Embryonic facial prominence (tissue), 1 donor: ENCODE results near the gene LNP1.
"Not testable (repeated sequence)": the region's sequence is repeated elsewhere in the genome, so short reads cannot be mapped to it uniquely, and the experiment has no call there.

ENCODE experiments used
- DNase-seq: peaks from one replicate; pipeline ENCODE4 v3.0.0-alpha.2; 2016; ENCODE audit errors: extremely low spot score

Gene LNP1

GRCh38 chr3:100429187-100429716 is 27.9 kb downstream of the LNP1 start:
- no peak for DNase-seq

GRCh38 chr3:100436951-100437350 is 35.6 kb downstream of the LNP1 start:
- no peak for DNase-seq

DNA sequence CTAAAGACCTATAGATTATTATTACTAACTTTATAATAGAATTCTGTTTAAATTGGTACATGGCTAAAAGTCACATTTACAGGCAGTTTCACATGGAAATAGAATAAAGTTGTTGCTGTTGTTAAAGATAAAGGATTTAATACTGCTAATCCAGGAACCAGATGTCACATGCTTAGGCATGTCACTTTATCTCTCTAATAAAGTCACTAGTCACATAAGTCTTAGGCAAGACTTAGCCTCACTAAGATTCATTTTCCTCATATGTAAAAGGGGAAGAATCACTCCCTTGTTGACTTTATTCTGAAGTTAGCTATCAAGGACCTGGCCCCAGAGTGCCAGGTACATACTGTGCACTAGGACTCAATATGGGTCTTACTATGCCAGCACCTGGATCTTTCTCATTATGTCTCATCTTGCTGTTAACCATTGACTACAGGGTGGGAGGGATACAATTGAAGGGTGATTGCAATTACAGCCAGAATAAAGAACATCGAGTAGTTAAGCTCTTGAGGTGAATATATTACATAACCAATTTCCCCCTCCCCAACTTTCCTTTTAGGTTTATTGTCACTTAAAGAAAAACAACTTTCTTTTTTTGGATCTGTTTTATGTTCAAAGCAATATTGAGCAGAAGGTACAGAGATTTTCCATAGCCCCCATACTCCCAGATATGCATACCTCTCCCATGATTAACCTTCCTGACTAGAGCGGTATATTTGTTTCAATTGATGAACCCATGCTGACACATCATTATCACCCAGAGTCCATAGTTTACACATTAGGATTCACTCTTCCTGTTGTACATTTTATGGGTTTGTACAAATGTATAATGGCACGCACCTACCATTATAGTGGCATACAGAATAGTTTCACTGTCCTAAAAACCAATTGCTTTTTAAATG is 36.6 kb downstream of the LNP1 start:
- no peak for DNase-seq

DNA sequence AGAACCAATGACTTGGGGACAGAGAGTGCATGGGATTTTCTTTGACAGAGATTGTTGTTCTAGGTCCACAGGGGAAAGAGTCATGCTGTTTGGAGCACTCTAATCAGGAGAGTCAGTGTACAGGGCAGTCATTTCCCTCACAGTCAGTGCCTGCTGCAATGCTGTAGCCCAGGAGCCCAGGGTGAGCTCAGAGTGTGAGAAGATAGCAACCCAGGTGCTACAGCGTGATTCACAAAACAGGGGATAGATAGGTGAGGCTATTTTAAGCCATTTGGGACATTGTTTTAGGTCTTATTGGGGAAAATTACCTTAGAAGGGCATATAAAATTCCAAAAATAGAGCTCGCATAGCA is 37.3 kb downstream of the LNP1 start:
- no peak for DNase-seq

- no peak for DNase-seq
These were observed 39.6 kb downstream of the LNP1 start for GRCh38 chr3:100440895-100441294.

DNA sequence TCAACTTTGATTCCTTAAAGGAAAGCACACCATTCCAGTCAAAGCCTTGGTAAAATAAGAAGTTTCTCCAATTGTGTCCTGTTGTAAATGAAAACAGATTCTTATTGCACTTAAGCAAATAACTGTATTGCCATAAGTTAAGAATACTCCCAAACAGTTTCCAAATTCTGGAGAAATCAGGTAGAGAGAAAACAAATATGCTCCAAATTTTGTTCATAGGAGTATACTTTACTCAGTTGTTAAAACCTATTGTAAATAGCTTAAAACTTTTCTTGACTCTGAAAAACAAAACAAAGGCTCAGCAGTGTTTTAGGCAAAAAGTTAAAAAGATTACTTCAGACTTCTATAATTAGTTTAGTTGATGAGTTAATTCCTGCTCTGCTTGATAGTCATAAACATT is 42.4 kb downstream of the LNP1 start:
- no peak for DNase-seq

DNA sequence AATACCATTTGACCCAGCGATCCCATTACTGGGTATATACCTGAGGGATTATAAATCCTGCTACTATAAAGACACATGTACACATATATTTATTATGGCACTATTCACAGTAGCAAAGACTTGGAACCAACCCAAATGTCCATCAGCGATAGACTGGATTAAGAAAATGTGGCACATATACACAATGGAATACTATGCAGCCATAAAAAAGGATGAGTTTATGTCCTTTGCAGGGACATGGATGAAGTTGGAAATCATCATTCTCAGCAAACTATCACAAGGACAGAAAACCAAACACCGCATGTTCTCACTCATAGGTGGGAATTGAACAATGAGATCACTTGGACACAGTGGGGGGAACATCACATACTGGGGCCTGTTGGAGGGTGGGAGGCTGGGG is 45.7 kb downstream of the LNP1 start:
- not testable (repeated sequence) for DNase-seq

DNA sequence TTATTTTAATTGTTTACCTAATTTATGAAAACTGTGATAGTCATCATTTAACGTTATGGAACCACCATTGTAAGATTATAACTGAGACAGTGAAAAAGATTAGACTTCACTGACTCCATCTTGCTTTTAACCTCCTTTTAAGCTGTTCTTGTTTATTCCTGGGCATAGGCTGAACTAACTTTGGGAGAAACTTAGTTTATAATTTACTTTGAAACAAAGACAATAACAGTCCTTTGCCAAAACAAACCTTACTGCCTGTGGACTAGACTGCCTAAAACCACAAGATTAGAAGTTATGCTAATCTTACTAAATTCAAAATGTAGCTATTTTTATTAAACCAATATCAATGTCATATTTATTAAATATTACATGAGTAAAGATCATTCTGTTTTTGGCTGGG is 46.7 kb downstream of the LNP1 start:
- no peak for DNase-seq

- no peak for DNase-seq
These were observed 47.9 kb downstream of the LNP1 start for GRCh38 chr3:100449214-100449613.

DNA sequence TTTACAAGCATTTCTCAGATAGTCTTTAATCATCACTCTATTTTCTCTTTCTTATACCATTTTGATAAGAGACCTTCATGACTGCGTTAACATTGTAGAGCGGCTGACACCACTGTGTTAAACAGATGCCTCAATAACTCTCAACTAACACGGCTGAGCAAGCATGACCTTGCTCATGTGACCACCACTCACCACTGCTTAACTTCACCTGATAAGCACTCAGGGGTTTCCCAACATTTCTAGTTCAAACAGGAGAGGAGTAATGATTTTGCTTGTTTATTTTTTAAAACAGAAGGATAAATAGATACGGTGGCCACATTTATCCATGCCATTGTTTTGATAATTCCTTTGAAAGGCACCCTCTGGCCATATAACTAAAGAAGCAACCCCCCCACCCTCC is 53.3 kb downstream of the LNP1 start:
- DNase-seq = no peak

- no peak for DNase-seq
These were observed 54.7 kb downstream of the LNP1 start for GRCh38 chr3:100455841-100456550.

GRCh38 chr3:100456745-100457144 is 55.4 kb downstream of the LNP1 start:
- no peak for DNase-seq

DNA sequence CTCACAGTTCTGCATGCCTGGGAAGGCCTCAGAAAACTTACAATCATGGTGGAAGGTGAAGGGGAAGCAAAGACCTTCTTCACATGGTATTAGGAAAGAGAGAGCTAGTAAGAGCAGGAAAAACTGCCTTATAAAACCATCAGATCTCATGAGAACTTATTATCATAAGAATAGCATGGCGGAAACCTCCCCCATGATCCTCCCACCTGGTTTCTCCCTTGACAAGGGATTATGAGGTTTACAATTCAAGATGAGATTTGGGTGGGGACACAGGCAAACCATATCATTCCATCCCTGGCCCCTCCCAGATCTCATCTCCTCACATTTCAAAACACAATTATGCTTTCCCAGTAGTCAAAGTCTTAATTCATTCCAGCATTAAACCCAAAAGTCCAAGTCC is 56.5 kb downstream of the LNP1 start:
- no peak for DNase-seq

DNA sequence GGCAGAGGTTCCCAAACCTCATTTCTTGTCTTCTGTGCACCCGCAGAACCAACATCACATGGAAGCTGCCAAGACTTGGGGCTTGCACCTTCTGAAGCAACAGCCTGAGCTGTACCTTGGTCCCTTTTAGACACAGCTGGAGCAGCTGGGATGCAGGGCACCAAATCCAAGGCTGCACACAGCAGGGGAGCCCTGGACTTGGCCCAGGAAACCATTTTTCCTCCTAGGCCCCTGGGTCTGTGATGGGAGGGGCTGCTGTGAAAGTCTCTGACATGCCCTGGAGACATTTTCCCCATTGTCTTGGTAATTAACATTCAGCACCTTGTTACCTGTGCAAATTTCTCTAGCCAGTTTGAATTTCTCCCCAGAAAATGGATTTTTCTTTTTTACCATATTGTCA is 57.5 kb downstream of the LNP1 start:
- DNase-seq = no peak

GRCh38 chr3:100463002-100463401 is 61.7 kb downstream of the LNP1 start:
- DNase-seq = no peak

GRCh38 chr3:100463646-100464155 is 62.4 kb downstream of the LNP1 start:
- no peak for DNase-seq

GRCh38 chr3:100465892-100466777 is 64.8 kb downstream of the LNP1 start:
- no peak for DNase-seq

DNA sequence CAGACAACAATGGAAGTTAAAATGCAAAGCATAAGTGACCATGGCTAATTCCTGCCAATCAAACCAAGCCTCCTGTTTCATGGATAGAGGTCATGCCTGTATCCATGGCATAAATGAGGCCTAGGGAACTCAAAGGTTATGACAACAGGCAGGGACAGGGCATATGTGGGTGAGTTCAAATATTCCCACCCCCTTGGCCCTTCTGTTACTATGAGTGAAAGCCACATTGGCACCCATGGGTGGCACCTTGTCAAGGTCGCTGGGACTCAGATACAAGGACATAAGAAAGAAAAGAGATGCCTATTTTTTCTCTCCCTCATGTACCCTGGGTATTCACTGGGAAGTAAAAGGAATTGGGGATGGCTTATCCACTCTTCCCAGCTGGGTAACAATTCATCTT is 65.8 kb downstream of the LNP1 start:
- DNase-seq = no peak

DNA sequence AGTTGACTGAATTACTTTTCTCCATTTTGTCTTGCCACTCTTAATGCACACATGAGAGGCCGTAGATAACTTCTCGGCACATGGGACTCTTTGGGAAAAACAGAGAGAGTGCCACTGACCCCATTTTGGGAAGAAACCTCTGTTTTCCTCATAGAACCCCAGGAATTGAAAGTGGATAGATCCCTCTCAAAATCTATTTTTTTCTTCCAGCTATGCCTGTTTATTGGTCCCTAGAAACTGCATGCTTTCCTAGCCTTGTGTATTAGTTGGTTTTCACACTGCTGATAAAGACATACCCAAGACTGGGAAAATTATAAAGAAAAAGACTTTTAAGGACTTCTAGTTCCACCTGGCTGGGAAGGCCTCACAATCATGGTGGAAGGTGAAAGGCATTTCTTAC is 67.3 kb downstream of the LNP1 start:
- DNase-seq = no peak

- DNase-seq = no peak
These were observed 69.6 kb downstream of the LNP1 start for GRCh38 chr3:100470951-100471350.

DNA sequence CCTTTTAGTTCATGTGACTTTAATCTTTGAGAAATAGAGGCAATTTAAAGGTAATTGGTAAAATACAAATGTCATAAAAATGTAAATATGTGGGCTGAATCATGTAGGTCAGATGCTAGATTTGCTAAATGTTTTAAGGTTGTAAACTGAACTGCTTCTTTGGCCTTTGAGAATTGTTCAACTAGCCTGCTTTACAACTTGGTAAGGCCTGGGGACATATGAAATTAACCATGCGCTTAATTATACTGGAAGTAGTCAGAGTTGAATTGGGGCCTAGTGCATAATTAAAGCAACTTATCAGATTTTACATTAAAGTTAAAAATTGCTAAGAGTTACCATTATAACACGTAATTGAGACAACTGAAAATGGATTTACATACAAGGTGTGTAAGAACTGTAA is 70.1 kb downstream of the LNP1 start:
- no peak for DNase-seq

- DNase-seq = not testable (repeated sequence)
These were observed 76.6 kb downstream of the LNP1 start for GRCh38 chr3:100477851-100478360.
